ENCODE results near the gene GIMAP6.
"Not testable (repeated sequence)": the region's sequence is repeated elsewhere in the genome, so short reads cannot be mapped to it uniquely, and the experiment has no call there.

Gene GIMAP6

GRCh38 chr7:150631866-150632864 lies at the start of gene GIMAP6:
Gene GIMAP6 (minus strand): TSS chr7:150632385. CDS start chr7:150630142, 2,243 bp downstream.
- no peak for DNase-seq

- DNase-seq: not testable (repeated sequence)
These were observed 48.2 kb upstream of the GIMAP6 start for GRCh38 chr7:150680364-150680763.

- DNase-seq: not testable (repeated sequence)
These were observed 46.4 kb upstream of the GIMAP6 start for GRCh38 chr7:150678601-150679000.

DNA sequence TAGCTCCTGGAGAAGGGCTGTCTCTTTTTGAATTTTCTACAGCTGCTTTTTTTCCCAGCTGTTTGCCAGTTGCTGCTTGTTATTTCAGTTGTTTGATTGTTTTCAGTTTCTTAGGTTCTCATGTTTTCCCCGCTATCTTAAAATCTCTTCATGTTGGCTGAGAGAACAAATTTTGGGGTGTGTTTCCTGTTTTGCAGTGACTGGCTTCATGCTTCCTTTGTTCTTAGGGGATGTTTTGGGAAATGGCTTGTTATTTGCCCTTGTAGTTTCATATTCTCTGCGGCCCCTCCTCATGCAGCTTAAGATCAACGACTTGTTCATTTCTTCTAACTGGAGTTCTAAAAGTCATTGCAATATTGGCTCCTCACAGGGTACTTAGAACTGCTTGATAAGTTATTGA lies 44.7 kb upstream of the GIMAP6 start:
- not testable (repeated sequence) for DNase-seq

DNA sequence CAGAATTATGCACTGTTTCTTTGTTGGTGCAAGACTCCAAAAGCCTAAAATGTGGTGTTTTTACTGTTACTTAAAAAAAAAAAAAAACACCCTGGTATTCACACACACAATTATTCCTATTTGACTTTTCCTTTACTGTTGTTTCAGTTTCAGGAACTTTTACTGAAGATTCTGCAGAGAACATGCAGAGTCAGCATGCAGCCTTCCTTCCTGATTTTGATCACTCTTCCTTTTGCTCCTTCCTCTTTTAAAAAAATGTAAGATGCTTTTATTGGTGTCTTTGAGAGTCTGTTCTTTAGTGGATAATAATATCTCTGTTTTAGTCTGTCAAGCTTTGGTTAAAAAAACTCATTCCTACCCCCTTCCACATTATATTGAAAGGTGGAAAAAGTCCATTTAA lies 44.1 kb upstream of the GIMAP6 start:
- DNase-seq: not testable (repeated sequence)

DNA sequence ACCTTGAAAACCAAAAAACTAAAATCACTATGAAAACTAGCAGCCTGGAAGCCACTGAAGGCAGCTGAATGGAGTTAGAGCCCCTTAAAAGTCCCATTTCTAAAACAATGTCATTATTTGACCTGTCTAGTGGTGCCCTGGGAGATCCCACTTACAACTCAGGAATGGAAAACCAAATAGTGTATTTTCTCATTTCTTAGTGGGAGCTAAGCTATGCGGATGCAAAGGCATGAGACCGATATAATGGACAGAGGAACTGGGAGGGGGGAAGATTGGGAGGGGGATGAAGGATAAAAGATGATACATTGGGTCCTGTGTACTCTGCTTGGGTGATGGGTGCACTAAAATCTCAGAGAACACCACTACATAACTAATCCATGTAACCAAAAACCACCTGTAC lies 43.5 kb upstream of the GIMAP6 start:
- no peak for DNase-seq

GRCh38 chr7:150671798-150672585 lies 39.8 kb upstream of the GIMAP6 start:
- DNase-seq: not testable (repeated sequence)

DNA sequence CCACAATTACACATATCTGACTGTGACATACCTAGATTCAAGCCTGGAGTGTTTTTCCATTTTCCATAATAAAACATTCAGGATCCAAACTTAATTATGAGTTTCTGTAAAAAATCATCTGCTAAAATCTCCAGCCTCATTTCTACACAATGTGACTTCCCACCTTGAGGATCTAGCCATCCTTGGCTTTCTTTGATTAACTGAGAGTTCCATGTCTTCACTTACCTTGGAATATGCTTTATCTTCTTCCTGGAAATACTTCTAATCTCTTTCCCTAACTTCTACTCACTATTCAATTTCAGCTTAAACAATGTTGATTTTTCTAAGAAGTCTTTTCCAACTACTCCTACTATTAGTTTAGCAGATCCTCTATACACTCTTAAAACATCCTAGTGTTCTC lies 36.8 kb upstream of the GIMAP6 start:
- DNase-seq: no peak

- no peak for DNase-seq
These were observed 36.3 kb upstream of the GIMAP6 start for GRCh38 chr7:150668472-150668911.

GRCh38 chr7:150666412-150666811 lies 34.2 kb upstream of the GIMAP6 start:
- DNase-seq: no peak

- DNase-seq: no peak
These were observed 33.7 kb upstream of the GIMAP6 start for GRCh38 chr7:150665896-150666295.

DNA sequence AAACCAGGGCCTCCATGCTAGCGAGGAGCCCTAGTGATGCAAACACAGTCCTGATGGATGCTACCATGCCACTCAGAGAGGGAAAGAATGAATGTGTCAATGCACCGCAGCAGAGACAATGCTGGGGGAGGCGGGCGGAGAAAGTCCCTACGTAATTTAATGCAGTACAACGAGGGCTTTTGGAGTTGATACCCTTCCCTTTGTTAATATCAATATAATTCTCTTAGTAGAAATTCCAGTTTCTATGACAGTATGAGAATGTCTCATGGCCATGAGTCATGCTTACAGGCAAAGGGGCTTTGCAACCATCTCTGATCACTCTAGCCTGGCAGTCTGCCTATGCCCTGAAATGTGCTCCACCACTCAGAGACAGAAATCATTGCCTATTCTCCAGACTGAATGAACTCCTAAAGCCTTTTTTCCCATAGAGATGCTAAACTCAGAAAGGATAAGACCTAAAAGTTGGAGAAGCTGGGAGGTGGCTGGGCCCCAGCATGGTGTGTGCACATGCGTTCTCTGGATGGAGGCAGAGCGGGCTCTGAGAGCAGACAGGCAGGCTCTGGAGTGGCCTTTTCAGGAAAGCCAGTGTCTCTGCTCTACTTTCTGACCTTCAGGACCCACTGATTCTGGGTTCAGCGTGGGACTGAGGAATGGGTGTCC lies 33.0 kb upstream of the GIMAP6 start:
- no peak for DNase-seq

- DNase-seq: no peak
These were observed 31.8 kb upstream of the GIMAP6 start for GRCh38 chr7:150663802-150664494.

DNA sequence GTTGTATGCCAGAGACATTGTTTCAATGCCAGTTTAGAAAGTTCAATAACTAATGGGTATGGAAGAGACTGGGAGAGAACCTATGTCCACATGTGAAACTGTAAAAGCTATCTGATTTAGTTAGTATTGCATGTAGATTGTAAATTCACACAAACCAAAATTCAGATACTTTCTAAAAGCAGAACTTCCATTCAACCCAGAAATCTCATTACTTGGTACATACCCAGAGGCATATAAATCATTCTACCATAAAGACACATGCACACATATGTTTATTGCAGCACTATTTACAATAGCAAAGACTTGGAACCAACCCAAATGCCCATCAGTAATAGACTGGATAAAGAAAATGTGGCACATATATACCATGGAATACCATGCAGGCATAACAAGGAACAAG lies 30.6 kb upstream of the GIMAP6 start:
- DNase-seq: not testable (repeated sequence)

- DNase-seq: no peak
These were observed 28.9 kb upstream of the GIMAP6 start for GRCh38 chr7:150660939-150661613.

GRCh38 chr7:150657526-150657925 lies 25.3 kb upstream of the GIMAP6 start:
- no peak for DNase-seq

DNA sequence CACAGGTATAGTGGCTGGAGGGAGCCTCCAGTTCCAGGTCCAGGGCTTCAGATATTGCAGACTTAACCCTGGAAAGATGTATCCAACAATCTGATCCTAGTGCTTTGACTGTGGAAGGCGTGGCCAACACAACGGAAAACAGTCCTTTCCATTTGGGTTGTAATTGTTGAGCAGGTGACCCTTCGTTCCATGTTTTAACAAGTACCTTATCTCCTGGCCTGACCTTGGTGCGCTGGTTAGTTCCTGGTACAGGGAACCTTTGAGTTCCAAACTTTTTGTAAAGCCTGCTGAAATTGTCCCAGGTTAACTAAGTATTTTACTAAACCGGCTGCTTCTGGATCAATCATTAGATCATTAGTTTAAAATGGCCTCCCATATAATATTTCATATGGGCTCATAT lies 23.9 kb upstream of the GIMAP6 start:
- DNase-seq: no peak

DNA sequence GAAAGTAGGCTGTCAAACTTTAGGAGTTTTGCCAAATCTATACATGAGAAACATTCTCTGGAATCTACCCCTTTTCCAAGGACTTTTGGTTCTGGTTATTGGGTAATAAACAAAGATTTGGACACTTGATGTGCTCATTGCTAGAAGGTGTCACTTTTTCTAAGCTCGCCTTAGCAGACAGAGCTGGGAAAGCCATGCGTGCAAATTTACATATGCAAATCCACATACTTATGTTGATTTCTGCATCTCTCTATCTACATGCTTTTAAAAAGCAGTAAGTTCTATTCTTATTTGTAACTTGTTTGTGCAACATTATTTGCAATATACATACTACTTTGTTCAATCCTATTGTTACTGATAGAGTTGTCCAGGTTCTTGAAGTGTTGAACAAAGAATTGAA lies 22.5 kb upstream of the GIMAP6 start:
- DNase-seq: no peak

DNA sequence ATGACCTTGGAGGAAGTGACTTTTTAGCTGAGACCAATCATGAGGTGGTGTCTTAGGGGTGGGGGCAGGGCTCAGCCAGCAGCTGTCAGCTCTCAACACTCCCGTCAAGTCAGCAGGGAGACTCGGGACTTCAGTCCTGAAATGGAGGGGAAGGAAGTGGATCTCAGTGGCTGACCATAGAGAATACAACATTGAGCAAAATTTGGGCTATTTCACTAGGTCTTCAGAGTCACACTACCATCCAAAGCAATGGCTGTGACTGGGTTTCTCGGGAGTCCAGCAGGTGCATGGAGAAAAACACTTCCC lies 16.8 kb upstream of the GIMAP6 start:
- DNase-seq: no peak

DNA sequence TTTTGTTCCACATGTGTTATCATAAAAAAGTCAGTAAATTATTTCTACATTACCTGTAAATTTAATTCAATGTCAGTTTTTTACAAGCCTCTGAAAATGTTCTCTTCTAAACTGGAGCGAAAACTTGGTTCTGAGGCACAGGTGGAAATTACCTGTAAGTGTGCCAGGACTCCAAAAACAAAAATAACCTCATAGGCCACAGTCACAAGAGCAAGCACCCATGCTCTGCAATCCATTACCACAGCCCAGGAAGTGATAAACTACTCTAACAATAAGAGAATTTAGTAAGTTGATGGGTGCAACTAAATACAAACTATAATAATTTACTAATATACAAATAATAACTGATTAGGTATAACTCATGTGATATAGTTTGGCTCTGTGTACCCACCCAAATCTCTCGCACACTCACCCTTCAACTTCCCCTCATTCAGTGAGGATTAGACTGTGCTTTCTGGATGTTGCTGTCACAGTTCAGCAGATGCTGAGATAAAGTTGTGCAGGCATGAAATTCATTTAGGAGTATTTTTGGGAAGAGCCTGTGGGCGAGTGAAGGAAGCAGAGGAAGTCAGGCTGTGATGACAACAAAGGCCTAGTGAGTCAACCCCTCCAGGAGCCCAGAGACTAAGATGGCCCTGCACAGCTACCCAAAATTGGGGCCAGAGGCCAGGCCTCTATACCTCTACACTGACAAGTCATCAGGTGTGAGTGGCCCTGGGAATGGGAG lies 16.3 kb upstream of the GIMAP6 start:
- DNase-seq: no peak

GRCh38 chr7:150645259-150646020 lies 13.3 kb upstream of the GIMAP6 start:
- no peak for DNase-seq
